OCI-LY1 (cell line): ENCODE measurements around the gene CPA5.

Experiments
- H2AFZ ChIP-seq: fragments of 200-600 bp; sonication (generic), shearing (Covaris generic); 2 replicates; pipeline ENCODE4 v1.6.0; 2014; ENCODE audit warnings: antibody characterized with exemption, mild to moderate bottlenecking, low read length
- H3F3A ChIP-seq: fragments of 200-600 bp; sonication (generic), shearing (Covaris generic); 2 replicates; pipeline ENCODE4 v1.6.0; 2014; ENCODE audit warnings: mild to moderate bottlenecking, antibody characterized with exemption, low read length, moderate library complexity; ENCODE audit not compliant: insufficient read depth
- H3K27ac ChIP-seq: fragments of 200-600 bp; sonication (generic); 2 replicates; pipeline ENCODE4 v1.5.1; 2014; ENCODE audit warnings: low read length, mixed run types, mild to moderate bottlenecking, low read depth; ENCODE audit not compliant: poor library complexity, severe bottlenecking
- H3K27me3 ChIP-seq: fragments of 200-600 bp; sonication (generic); 2 replicates; pipeline ENCODE4 v1.6.0; 2014; ENCODE audit warnings: antibody characterized with exemption, mild to moderate bottlenecking, low read length, moderate library complexity; ENCODE audit not compliant: insufficient read depth
- H3K36me3 ChIP-seq: fragments of 200-600 bp; sonication (generic); 2 replicates; pipeline ENCODE4 v1.6.1; 2014; ENCODE audit warnings: mild to moderate bottlenecking, antibody characterized with exemption, low read length, moderate library complexity, mixed read lengths; ENCODE audit not compliant: insufficient read depth
- H3K4me1 ChIP-seq: fragments of 200-600 bp; sonication (generic); 2 replicates; pipeline ENCODE4 v1.5.1; 2014; ENCODE audit warnings: mild to moderate bottlenecking, low read length, moderate library complexity; ENCODE audit not compliant: insufficient read depth, severe bottlenecking
- H3K4me2 ChIP-seq: fragments of 200-600 bp; sonication (generic), shearing (Covaris generic); 2 replicates; pipeline ENCODE4 v1.6.1; 2014; ENCODE audit warnings: low read length
- H3K4me3 ChIP-seq: fragments of 200-600 bp; sonication (generic); 2 replicates; pipeline ENCODE4 v1.5.1; 2014; ENCODE audit warnings: low read length, low read depth, mild to moderate bottlenecking, mixed read lengths; ENCODE audit not compliant: poor library complexity, severe bottlenecking
- H3K79me2 ChIP-seq: fragments of 200-600 bp; shearing (Covaris generic); 2 replicates; pipeline ENCODE4 v1.6.1; 2016; ENCODE audit warnings: mixed run types, low read length, mixed read lengths; ENCODE audit not compliant: insufficient read depth
- H3K9ac ChIP-seq: fragments of 200-600 bp; sonication (generic), shearing (Covaris generic); 2 replicates; pipeline ENCODE4 v1.6.1; 2014; ENCODE audit warnings: mild to moderate bottlenecking, low read length, mixed read lengths
- H3K9me2 ChIP-seq: fragments of 200-600 bp; sonication (generic), shearing (Covaris generic); 2 replicates; pipeline ENCODE4 v1.6.1; 2014; ENCODE audit warnings: low read depth, mild to moderate bottlenecking, low read length, mixed read lengths
- H3K9me3 ChIP-seq: fragments of 200-600 bp; shearing (Covaris generic); 2 replicates; pipeline ENCODE4 v1.6.1; 2014; ENCODE audit warnings: low read length, mixed read lengths
- H4K20me1 ChIP-seq: fragments of 200-600 bp; sonication (generic), shearing (Covaris generic); 2 replicates; pipeline ENCODE4 v1.6.0; 2016; ENCODE audit warnings: mild to moderate bottlenecking, low read length; ENCODE audit not compliant: insufficient read depth
- EZH2 ChIP-seq: fragments of 200-600 bp; sonication (generic), shearing (Covaris generic); IDR thresholded peaks from 2 replicates; pipeline ENCODE4 v1.8.0; 2017; ENCODE audit warnings: borderline replicate concordance, mixed run types, mild to moderate bottlenecking, antibody characterized with exemption, low read length, moderate library complexity, mixed read lengths
- TF ChIP-seq, protein P1 (sequence below): fragments of 200-600 bp; sonication (generic), shearing (Covaris generic); IDR thresholded peaks from 2 replicates; pipeline ENCODE4 v1.5.1; 2017; ENCODE audit warnings: mild to moderate bottlenecking, antibody characterized with exemption, low read length, moderate library complexity, mixed read lengths

CPA5 gene

DNA sequence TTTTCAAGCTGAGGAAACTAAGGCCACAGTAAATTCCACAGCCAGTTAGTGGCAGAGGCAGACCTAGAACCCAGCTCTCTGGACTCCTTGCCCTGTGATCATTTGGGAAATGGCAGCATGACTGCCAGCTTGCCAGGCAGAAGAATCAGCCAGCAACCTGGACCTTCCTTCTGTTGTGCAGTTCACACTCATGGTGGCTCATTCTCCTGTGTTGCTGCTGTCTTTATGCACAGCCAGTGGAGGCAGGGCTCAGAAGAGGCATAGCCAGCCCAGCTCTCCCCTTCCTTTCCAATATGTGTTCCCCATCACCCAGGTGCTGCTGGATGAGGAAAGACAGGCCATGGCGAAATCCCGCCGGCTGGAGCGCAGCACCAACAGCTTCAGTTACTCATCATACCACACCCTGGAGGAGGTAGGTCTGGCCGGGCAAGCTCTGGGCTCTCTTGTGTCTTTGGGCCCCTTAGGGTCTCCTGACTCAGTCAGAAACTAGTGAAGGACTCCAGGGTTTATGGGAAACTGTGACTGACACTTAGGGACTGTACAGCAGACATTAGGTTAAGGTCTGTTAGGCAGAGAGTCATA is 14.8 kb downstream of the CPA5 start:
- no peaks in the 10 kb centered on the region for H4K20me1 ChIP-seq
- no peak overlapping the region for H2AFZ ChIP-seq
- peaks cover 26% of the 10 kb centered on the region; the same call in 1 of the 2 replicates for H3K9me3 ChIP-seq
- H3F3A ChIP-seq, result no peaks in the 10 kb centered on the region
- no peak overlapping the region for H3K4me2 ChIP-seq
- TF ChIP-seq, protein P1, sequence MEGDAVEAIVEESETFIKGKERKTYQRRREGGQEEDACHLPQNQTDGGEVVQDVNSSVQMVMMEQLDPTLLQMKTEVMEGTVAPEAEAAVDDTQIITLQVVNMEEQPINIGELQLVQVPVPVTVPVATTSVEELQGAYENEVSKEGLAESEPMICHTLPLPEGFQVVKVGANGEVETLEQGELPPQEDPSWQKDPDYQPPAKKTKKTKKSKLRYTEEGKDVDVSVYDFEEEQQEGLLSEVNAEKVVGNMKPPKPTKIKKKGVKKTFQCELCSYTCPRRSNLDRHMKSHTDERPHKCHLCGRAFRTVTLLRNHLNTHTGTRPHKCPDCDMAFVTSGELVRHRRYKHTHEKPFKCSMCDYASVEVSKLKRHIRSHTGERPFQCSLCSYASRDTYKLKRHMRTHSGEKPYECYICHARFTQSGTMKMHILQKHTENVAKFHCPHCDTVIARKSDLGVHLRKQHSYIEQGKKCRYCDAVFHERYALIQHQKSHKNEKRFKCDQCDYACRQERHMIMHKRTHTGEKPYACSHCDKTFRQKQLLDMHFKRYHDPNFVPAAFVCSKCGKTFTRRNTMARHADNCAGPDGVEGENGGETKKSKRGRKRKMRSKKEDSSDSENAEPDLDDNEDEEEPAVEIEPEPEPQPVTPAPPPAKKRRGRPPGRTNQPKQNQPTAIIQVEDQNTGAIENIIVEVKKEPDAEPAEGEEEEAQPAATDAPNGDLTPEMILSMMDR, result no peak
- TF ChIP-seq EZH2, result no peak
- H3K36me3 ChIP-seq, result no peaks in the 10 kb centered on the region; the same call in 1 of the 2 replicates
- no peaks in the 10 kb centered on the region for H3K27me3 ChIP-seq
- H3K9me2 ChIP-seq, result no peaks in the 10 kb centered on the region
- H3K4me1 ChIP-seq, result peaks cover 38% of the 10 kb centered on the region
- H3K79me2 ChIP-seq, result no peaks in the 10 kb centered on the region
- no peak overlapping the region for H3K9ac ChIP-seq
- no peak overlapping the region for H3K4me3 ChIP-seq
- no peak overlapping the region for H3K27ac ChIP-seq

DNA sequence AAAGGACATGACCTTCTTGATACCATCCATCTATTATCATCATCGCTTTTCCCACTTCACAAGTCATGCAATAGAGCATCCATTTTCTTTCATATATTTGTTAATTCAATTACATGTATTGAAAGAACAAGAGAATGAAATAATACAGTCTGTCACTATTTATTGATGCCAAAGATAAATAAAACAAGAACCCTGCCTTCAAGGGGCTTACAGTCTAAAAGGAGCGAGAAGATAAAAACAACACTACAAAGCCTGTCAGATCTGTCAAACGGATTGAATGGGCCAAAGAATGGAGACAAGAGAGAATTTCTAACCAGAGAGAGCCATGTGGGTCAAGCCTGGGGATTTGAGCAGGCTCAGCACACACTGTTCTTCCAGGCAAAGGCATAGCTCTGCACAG is 15.9 kb downstream of the CPA5 start:
- H3F3A ChIP-seq, result no peaks in the 10 kb centered on the region
- H2AFZ ChIP-seq, result no peak overlapping the region
- H3K36me3 ChIP-seq, result no peaks in the 10 kb centered on the region; the same call in 1 of the 2 replicates
- no peaks in the 10 kb centered on the region for H4K20me1 ChIP-seq
- no peaks in the 10 kb centered on the region for H3K27me3 ChIP-seq
- peaks cover 50% of the 10 kb centered on the region for H3K4me1 ChIP-seq
- TF ChIP-seq, protein P1, result no peak
- no peak for TF ChIP-seq EZH2
- no peak overlapping the region for H3K9ac ChIP-seq
- H3K9me3 ChIP-seq, result peaks cover 26% of the 10 kb centered on the region; the same call in 1 of the 2 replicates
- H3K4me3 ChIP-seq, result no peak overlapping the region
- H3K27ac ChIP-seq, result no peak overlapping the region
- H3K4me2 ChIP-seq, result no peak overlapping the region
- H3K9me2 ChIP-seq, result no peaks in the 10 kb centered on the region
- no peaks in the 10 kb centered on the region for H3K79me2 ChIP-seq

DNA sequence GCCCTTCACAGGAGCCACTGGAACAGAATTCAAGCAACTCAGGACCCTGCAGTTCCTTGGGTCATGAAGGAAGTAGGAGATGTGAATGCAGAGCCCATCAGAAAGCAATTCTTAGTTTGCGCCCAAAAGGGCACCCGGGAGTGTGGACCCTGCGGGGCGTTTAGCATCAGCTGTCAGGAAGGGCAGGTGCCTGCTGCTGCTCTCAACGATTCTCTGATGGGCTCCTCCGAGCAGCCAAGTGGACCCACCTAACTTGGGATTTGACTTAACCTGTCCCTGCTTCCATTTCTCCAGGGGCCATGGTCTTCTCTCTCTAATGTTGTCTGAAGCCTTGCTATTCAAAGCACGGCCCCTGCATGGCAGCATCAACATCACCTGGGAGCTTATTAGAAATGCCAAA is 17.1 kb downstream of the CPA5 start:
- Histone ChIP-seq H3K27me3 (no peaks in the 10 kb centered on the region), H3K4me2 (no peak overlapping the region), H3K9me2 (no peaks in the 10 kb centered on the region), H3K9ac (no peak overlapping the region), H3K79me2 (no peaks in the 10 kb centered on the region), H3K36me3 (no peaks in the 10 kb centered on the region; the same call in 1 of the 2 replicates), H3K9me3 (peaks cover 26% of the 10 kb centered on the region; the same call in 1 of the 2 replicates), H3K27ac (peak overlapping the region; percentile 96), H2AFZ (no peak overlapping the region), H3F3A (no peaks in the 10 kb centered on the region), H4K20me1 (no peaks in the 10 kb centered on the region), H3K4me3 (no peak overlapping the region), H3K4me1 (peaks cover 50% of the 10 kb centered on the region)
- no peak for TF ChIP-seq EZH2
- TF ChIP-seq, protein P1, result no peak
